ENCODE measurements around the gene SIRPD.
A peak's percentile ranks its signal among the peaks of the same experiment; 100 is the strongest.
"Not testable (repeated sequence)": the region's sequence is repeated elsewhere in the genome, so short reads cannot be mapped to it uniquely, and the experiment has no call there.

The SIRPD gene

GRCh38 chr20:1557605-1558004, at the start of gene SIRPD:
TSS of gene SIRPD (minus strand) at chr20:1557705. CDS start at chr20:1557653, 52 bp downstream.
- no peak for DNase-seq

GRCh38 chr20:1600736-1601135, 43.2 kb upstream of the SIRPD start:
- no peak for DNase-seq

DNA sequence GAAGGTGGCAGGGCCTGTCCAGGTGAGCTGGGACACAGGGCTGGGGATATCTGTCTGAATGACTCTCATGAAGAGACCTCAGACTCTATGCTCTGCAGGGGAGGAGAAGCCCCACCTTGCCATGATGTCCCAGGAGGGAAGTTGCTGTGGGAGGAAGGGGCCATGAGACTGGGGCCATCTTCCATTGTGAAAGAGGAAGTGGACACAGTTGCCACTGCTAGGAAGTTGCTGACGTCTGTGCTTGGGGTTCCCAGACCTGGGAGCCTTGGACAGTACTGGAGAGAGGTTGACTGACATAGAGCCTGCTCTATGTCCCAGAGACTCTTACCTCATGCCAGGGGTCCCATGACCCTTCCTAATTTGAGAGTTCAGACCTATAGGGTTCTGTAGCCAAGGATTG, 37.8 kb upstream of the SIRPD start:
- DNase-seq = no peak

GRCh38 chr20:1588533-1589460, 31.3 kb upstream of the SIRPD start:
- DNase-seq = no peak

DNA sequence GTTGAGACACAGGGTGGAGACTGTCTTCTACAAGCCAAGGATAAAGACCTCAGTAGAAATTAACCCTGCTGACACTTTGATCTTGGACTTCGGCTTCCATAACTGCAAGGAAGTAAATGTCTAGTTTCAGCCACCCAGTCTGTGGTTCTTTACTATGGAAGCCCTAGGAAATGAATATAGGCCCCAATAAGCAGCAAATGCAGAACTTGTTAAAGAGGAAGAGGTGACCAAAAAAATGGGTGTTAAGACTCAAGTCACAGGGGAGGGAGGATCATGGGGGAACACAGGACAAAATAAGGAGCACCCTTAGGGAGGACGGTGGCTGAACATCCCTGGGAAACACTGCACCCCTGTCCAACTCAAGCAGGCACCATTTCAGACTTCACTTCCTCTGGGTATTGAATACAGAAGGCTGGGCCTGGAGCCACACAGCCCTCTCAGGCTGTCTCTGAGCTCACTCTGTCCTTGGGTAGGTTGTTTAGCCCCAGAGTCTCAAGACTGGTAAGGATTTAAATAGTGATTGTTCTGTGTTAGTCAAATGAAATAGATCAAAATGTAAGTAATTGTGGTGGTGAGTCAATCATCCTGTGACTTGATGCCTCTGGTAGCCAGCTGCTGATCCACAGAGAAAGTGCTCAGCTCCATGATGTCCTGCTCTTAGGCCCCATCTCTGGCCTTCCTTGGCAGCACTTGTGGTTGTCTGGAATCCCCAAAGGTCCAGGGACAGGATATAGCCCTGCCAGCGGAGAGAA, 30.5 kb upstream of the SIRPD start:
- no peak for DNase-seq

DNA sequence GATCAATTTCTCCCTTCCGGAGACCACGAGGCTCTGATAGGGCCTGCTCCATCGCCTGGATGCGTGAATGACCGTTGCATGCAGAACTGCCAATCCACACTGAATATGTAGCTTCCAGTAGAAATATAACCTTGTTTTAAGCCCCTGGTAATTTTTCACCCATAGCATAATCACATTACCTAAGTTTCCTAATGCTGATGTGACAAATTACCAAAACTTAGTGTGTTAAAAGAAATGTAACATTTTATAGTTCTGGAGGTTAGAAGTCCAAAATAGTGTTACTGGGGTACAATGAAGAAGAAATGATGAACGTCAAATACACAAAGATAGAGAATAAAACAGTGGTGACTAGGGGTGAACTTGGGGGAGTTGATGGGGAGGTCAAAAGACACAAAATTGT, 22.0 kb upstream of the SIRPD start:
- DNase-seq = no peak

GRCh38 chr20:1577906-1578305, 20.4 kb upstream of the SIRPD start:
- peak; percentile 26 for DNase-seq

- DNase-seq = peak; percentile 17
These were observed 19.8 kb upstream of the SIRPD start for GRCh38 chr20:1577313-1577712.

DNA sequence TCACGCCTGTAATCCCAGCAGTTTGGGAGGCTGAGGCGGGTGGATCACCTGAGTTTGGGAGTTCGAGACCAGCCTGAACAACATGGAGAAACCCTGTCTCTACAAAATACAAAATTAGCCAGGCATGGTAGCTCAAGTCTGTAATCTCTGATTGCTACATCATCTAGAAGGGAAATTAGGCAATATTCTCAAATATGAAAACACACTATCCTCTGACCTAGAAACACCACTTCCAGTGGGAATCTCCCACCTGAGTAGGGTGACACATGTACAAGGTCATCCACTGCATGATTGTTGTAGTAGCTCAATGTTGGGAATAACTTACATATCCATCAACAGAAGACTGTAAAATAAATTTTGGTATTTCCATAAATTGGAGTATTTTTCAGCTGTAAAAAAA, 19.1 kb upstream of the SIRPD start:
- peak; percentile 8 for DNase-seq

- peak; percentile 53 for DNase-seq
These were observed 18.5 kb upstream of the SIRPD start for GRCh38 chr20:1576003-1576402.

- not testable (repeated sequence) for DNase-seq
These were observed 14.1 kb upstream of the SIRPD start for GRCh38 chr20:1571583-1571982.

- no peak for DNase-seq
These were observed 11.9 kb upstream of the SIRPD start for GRCh38 chr20:1569415-1569881.

DNA sequence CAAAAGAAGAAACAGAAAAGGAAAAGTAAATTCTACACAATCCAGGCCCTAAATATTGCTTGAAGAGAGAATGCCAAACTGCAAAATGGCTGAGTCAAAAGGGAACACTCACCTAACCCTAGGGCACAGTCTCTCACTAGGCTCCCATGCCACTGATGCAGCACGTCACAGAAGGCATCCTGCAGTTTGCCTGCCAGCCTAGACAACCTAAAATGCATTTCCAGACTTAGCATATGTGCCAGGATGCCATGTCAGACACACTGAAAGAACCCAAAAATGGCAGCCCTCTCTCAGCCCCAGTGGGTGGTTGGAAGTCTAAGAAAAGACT, 10.6 kb upstream of the SIRPD start:
- no peak for DNase-seq

DNA sequence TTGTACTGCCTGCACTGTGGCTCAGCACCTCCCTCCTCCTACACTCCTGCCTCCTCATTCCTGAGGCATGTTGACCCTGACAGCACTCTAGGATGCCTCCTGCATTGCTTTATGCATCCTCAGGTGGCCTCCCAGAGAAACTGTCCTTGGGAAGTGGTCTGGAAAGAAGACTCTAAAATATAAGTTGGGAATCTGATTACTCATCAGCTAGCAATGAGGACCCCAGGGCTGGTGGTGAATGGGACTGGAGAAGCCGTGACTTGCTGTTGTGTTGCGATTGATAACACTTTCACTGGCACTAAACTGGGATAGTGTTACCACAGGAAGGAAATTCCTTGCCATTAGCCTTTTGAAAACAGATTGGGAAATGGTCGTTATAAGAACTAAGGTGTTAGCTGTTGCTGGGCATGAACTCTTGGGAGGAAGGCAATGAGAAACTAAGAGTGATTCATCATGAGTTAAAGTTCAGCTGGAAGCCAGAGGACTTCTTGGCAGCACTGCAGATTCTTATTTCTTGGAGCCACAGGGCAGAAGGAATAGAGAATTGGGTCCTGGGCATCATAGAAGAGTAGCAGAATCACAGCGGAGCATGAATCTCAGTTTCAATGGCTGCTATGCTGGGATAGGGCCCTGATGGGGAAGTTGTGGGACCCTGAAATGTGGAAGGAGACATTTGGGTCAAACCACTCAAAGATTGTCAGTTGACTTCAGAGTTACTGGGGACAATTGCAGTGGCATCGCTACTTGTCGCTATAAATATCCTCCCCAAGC, 10.1 kb upstream of the SIRPD start:
- no peak for DNase-seq

DNA sequence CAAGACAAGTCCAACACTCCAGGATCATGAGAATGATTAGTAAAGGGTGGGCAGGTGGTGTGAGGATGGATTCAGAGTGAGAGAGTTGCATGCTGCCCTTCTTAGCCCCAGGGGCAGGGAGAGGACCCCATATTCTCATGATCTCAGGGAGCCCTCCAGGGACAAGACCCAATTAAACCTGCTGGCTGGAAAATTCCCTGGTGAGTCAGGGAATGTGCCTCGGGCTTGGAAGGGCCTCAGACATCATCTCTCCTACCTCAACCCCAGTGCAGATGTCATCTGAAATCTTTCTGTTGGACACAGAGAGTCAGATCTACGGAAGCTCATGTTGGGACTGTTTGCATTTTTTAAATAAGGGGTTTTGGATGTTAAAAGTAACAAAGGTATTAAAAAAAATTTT, 9.2 kb upstream of the SIRPD start:
- DNase-seq = no peak

- DNase-seq = no peak
These were observed 8.0 kb upstream of the SIRPD start for GRCh38 chr20:1565461-1565860.

DNA sequence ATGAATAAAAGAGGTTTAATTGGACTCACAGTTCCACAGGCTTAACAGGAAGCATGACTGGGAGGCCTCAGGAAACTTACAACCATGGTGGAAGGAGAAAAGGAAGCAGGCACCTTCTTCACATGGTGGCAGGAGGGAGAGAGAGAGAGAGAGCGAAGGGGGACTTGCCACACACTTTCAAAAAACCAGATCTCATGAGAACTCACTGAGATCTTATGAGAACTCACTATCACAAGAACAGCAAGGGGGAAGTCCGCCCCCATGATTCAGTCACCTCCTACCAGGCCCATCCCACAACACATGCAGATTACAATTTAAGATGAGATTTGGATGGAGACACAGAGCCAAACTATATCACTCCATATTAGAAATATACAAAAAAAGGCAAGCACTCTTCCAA, 6.1 kb upstream of the SIRPD start:
- DNase-seq = no peak

- DNase-seq = no peak
These were observed 5.1 kb upstream of the SIRPD start for GRCh38 chr20:1562622-1563021.

GRCh38 chr20:1561350-1561749, 3.8 kb upstream of the SIRPD start:
- DNase-seq = no peak

- no peak for DNase-seq
These were observed 1.6 kb downstream of the SIRPD start for GRCh38 chr20:1555952-1556351.

DNA sequence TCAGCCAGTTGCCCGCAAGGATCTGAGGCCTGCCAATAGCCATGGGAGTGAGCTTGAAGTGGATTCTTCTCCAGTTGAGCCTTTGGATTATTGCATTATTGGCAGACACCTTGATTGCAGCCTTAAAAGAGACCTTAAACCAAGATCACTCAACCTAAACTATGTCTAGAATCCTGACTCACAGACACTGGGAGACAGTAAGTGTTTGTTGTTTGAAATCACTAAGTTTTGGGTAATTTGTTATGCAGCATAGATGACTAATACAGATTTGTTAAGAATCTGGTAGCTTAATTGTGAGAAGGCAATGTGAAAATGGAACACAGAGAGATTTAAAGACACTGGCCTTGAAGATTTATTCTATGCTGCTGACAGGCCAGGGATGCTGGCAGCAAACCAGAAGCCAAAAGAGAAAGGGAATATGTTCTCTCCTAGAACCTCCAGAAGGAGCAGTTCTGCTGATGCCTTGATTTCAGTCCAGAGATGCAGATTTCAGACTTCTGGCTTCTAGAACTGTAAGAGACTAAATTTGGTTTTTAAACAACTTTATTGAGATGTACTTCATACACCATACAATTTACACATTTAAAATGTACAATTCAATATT, 17.6 kb downstream of the SIRPD start:
- DNase-seq = no peak

- DNase-seq = no peak
These were observed 18.9 kb downstream of the SIRPD start for GRCh38 chr20:1538655-1539054.

DNA sequence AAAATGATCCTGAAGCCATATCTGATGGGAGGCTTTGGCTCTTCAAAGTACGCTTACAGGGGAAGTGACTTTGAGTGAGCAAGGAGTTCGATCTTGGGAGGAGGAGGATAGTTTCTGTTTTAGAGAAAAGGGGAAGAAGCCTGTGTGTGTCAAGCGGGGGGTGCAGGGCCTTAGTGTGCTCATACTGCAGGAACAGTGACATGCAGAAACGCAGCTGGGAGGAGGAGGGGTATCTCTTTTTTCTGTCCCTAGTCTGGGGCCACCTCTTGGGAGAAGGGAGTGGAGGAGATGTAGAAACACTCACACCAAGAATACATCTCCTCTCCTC, 19.8 kb downstream of the SIRPD start:
- no peak for DNase-seq

All from activated CD8-positive, alpha-beta memory T cell treated with anti-CD3 and anti-CD28 coated beads, Interleukin-2, amount 50 U/mL, for 48 hours (primary cell).